Measurements from ENCODE around the gene NBAS. TPM values are rescaled to one million over a fixed set of nuclear protein-coding genes. Genes with fewer than 3 reads are reported as not detected.
"Not testable (repeated sequence)": the region's sequence is repeated elsewhere in the genome, so short reads cannot be mapped to it uniquely, and the experiment has no call there.

The NBAS gene
- total and polyA plus RNA-seq, 4 donors = 55.6 to 105 (median 73.0) TPM

DNA sequence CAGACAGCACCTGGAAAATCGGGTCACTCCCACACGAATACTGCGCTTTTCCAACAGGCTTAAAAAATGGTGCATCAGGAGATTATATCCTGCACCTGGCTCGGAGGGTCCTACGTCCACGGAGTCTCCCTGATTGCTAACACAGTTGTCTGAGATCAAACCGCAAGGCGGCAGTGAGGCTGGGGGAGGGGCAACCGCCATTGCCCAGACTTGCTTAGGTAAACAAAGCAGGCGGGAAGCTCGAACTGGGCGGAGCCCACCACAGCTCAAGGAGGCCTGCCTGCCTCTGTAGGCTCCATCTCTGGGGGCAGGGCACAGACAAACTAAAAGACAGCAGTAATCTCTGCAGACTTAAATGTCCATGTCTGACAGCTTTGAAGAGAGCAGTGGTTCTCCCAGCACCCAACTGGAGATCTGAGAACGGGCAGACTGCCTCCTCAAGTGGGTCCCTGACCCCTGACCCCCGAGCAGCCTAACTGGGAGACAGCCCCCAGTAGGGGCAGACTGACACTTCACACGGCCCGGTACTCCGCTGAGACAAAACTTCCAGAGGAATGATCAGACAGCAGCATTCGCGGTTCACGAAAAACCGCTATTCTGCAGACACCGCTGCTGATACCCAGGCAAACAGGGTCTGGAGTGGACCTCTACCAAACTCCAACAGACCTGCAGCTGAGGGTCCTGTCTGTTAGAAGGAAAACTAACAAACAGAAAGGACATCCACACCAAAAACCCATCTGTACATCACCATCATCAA is 121.2 kb downstream of the NBAS start:
- H3K27me3 ChIP-seq (ENCODE audit: control insufficient read depth, insufficient read depth, low read length); DNase-seq (ENCODE audit: low read depth in 4 of 6, low spot score in 6 of 6); H3K9me3 ChIP-seq (ENCODE audit: control insufficient read depth, insufficient read depth, low read length); H3K4me3 ChIP-seq (ENCODE audit: low read depth, low read length); H3K4me1 ChIP-seq (ENCODE audit: control insufficient read depth, insufficient read depth, low read length); H3K27ac ChIP-seq (ENCODE audit: low read depth, low read length); H3K36me3 ChIP-seq (ENCODE audit: control insufficient read depth, insufficient read depth, low read length): not testable (repeated sequence)
- WGBS (ENCODE audit: insufficient coverage) = 98% methylated on average over 16 of the region's 22 CpGs

DNA sequence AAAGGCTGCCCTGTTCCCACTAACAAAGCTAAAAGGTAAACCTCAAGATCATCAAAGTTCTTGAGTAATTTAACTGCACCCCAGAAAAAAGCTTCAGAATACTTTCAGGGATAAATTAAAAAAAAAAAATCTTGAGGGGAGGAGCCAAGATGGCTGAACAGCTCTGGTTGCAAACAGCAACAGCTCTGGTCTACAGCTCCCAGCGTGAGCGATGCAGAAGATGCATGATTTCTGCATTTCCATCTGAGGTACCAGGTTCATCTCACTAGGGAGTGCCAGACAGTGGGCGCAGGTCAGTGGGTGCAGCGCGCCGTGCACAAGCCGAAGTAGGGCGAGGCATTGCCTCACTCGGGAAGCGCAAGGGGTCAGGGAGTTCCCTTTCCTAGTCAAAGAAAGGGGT is 121.8 kb downstream of the NBAS start:
- not testable (repeated sequence) for H3K27me3 ChIP-seq (ENCODE audit: control insufficient read depth, insufficient read depth, low read length); H3K4me1 ChIP-seq (ENCODE audit: control insufficient read depth, insufficient read depth, low read length); H3K36me3 ChIP-seq (ENCODE audit: control insufficient read depth, insufficient read depth, low read length); DNase-seq (ENCODE audit: low read depth in 4 of 6, low spot score in 6 of 6); H3K27ac ChIP-seq (ENCODE audit: low read depth, low read length); H3K9me3 ChIP-seq (ENCODE audit: control insufficient read depth, insufficient read depth, low read length); H3K4me3 ChIP-seq (ENCODE audit: low read depth, low read length)
- WGBS (ENCODE audit: insufficient coverage) = 100% methylated on average over 2 of the region's 10 CpGs

DNA sequence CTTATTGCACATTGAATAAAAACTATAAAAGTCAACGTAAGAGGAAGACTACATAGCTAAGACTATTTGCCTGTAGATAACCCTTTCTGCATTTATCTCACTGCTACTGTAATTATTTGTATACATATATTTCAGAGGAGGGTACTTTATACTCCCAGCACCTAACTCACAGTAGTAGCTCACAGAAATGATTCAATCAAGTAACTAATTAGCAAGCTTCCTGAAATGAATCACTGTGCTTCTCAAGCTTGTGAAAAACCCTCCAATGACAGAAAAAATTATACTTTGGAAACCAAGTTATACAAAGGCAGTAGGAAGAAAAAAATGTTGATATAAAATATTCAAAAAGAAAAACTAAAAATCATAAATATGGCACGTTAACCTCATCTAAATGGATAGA is 124.9 kb downstream of the NBAS start:
- no peak for DNase-seq (ENCODE audit: low read depth in 4 of 6, low spot score in 6 of 6)
- Histone ChIP-seq H3K4me3 (ENCODE audit: low read depth, low read length) (no peak overlapping the region), H3K27me3 (ENCODE audit: control insufficient read depth, insufficient read depth, low read length) (no peaks in the 10 kb centered on the region), H3K4me1 (ENCODE audit: control insufficient read depth, insufficient read depth, low read length) (peaks cover 4% of the 10 kb centered on the region), H3K36me3 (ENCODE audit: control insufficient read depth, insufficient read depth, low read length) (no peaks in the 10 kb centered on the region), H3K9me3 (ENCODE audit: control insufficient read depth, insufficient read depth, low read length) (peaks cover 1% of the 10 kb centered on the region), H3K27ac (ENCODE audit: low read depth, low read length) (no peak overlapping the region)
- WGBS (ENCODE audit: insufficient coverage) = no CpG with 5 or more reads among the region's 2 CpGs

DNA sequence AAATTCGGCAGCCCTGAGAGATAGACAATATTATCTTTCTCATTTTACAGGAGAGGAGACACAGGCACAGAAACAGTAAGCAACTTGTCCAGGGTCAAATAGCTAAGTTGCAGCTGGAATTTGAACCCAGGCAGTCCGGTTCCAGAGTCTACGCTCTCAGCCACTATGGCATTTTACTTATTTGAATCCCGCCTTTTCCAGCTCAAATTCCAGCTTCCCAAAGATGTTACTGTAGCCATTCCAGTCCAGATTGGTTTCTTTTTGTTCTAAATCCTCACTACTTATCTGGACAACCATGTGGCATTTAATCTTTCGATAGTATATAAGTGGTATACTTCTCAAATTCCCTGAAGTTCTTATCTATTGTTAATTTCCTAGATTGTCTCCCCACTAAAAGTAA is 125.7 kb downstream of the NBAS start:
- no peak for DNase-seq (ENCODE audit: low read depth in 4 of 6, low spot score in 6 of 6)
- Histone ChIP-seq H3K9me3 (ENCODE audit: control insufficient read depth, insufficient read depth, low read length) (peaks cover 1% of the 10 kb centered on the region), H3K27me3 (ENCODE audit: control insufficient read depth, insufficient read depth, low read length) (no peaks in the 10 kb centered on the region), H3K27ac (ENCODE audit: low read depth, low read length) (no peak overlapping the region), H3K4me3 (ENCODE audit: low read depth, low read length) (no peak overlapping the region), H3K36me3 (ENCODE audit: control insufficient read depth, insufficient read depth, low read length) (no peaks in the 10 kb centered on the region), H3K4me1 (ENCODE audit: control insufficient read depth, insufficient read depth, low read length) (peaks cover 4% of the 10 kb centered on the region)
- WGBS (ENCODE audit: insufficient coverage) = 100% methylated on average over 1 of the region's 5 CpGs

DNA sequence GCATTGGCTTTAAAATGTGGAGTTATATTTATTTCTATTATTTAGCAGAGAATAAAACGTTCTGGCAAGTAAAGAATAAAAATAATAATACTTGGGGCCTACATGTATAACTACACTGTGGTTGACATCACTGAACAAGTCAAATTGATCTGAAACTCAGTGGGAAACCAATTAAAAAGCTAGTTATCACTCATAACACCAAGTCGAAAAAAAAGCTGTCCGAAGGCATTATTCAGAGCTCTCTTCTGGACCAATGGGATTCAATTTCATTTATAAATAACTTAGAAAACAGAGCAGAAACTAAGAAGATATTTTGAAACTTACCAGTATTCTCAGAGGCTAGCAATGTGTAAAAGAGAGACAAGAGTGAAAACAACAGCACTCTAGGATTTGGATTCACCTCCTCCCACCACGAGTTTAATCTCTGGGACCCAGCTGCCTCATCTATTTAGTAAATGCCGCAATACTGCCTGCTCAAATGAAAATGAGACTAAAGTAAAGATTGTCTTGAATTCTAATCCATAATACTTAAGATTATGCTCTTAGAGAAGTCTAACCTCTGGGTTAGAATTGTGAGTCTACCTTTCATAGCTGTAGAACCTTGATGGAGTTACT is 128.4 kb downstream of the NBAS start:
- Histone ChIP-seq H3K4me3 (ENCODE audit: low read depth, low read length) (no peak overlapping the region), H3K27me3 (ENCODE audit: control insufficient read depth, insufficient read depth, low read length) (no peaks in the 10 kb centered on the region), H3K36me3 (ENCODE audit: control insufficient read depth, insufficient read depth, low read length) (no peaks in the 10 kb centered on the region), H3K27ac (ENCODE audit: low read depth, low read length) (no peak overlapping the region), H3K9me3 (ENCODE audit: control insufficient read depth, insufficient read depth, low read length) (no peaks in the 10 kb centered on the region), H3K4me1 (ENCODE audit: control insufficient read depth, insufficient read depth, low read length) (no peaks in the 10 kb centered on the region)
- no peak for DNase-seq (ENCODE audit: low read depth in 4 of 6, low spot score in 6 of 6)
- WGBS (ENCODE audit: insufficient coverage) = no CpG with 5 or more reads among the region's 5 CpGs

DNA sequence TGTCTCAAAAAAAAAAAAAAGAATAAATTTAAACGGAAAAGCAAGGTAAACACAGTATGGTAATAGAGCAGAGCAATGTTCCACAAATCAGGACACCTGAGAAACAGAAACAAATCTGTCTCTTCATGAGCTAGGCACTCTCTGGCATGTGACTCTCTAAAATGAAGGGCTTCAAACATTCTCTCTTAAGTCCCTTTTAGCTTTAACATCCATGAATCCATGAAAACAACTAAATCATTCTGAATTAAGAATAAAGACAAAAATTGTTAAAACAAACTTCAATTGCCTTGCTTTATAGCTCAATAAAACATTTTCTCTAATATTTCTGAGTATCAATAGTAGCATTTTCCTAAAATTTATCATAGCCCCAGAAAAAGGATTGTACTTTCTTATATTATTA is 132.1 kb downstream of the NBAS start:
- DNase-seq (ENCODE audit: low read depth in 4 of 6, low spot score in 6 of 6) = no peak

DNA sequence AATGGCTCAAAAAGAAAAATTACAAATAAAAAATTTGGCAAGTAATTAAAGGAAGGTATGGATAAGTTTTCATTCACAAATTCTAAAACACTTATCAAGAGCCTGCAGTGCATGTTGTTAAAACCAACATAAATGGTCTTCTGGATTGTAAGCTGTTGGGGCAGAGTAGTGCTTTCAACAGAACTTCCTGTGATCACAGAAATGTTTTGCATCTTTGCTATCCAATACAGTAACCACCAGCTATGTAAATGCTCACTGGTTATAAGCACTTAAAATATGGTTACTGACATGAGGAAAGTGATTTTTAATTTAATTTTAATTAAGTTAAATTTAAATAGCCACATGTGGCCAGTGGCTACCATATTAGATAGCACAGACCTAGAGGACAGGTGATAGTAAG is 133.1 kb downstream of the NBAS start:
- Histone ChIP-seq H3K27ac (ENCODE audit: low read depth, low read length) (no peak overlapping the region), H3K4me1 (ENCODE audit: control insufficient read depth, insufficient read depth, low read length) (no peaks in the 10 kb centered on the region), H3K27me3 (ENCODE audit: control insufficient read depth, insufficient read depth, low read length) (no peaks in the 10 kb centered on the region), H3K9me3 (ENCODE audit: control insufficient read depth, insufficient read depth, low read length) (no peaks in the 10 kb centered on the region), H3K4me3 (ENCODE audit: low read depth, low read length) (no peak overlapping the region), H3K36me3 (ENCODE audit: control insufficient read depth, insufficient read depth, low read length) (no peaks in the 10 kb centered on the region)
- no peak for DNase-seq (ENCODE audit: low read depth in 4 of 6, low spot score in 6 of 6)

More for the DNA sequence above, 132.1 kb downstream of the NBAS start:
- Histone ChIP-seq H3K27ac (ENCODE audit: low read depth, low read length) (no peak overlapping the region), H3K27me3 (ENCODE audit: control insufficient read depth, insufficient read depth, low read length) (no peaks in the 10 kb centered on the region), H3K9me3 (ENCODE audit: control insufficient read depth, insufficient read depth, low read length) (no peaks in the 10 kb centered on the region), H3K4me1 (ENCODE audit: control insufficient read depth, insufficient read depth, low read length) (no peaks in the 10 kb centered on the region), H3K36me3 (ENCODE audit: control insufficient read depth, insufficient read depth, low read length) (no peaks in the 10 kb centered on the region), H3K4me3 (ENCODE audit: low read depth, low read length) (no peak overlapping the region)
- no CpG with 5 or more reads among the region's 1 CpG for WGBS (ENCODE audit: insufficient coverage)

DNA sequence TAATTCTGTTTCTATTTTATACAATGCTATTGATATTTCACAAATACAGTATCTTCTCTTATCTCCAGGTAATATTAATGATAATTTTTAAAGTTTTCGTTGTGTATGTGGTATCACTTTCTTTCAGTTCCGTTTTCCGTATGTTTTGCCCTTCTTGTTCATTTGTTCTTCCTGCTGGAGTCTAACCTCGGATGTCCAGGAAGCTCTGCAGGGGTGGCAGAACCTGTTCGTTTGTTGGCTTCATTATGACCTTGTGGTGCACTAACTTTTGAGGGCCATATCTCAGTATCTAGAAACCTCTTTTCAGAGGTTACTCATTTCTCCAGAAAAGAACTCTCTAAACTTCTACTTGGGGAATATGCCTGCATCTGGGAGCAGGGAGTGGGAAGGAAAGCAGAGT is 134.5 kb downstream of the NBAS start:
- no peak overlapping the region for H3K4me3 ChIP-seq (ENCODE audit: low read depth, low read length)
- no peak overlapping the region for H3K27ac ChIP-seq (ENCODE audit: low read depth, low read length)
- 100% methylated on average over 3 of the region's 5 CpGs for WGBS (ENCODE audit: insufficient coverage)
- H3K27me3 ChIP-seq (ENCODE audit: control insufficient read depth, insufficient read depth, low read length) = no peaks in the 10 kb centered on the region
- no peak for DNase-seq (ENCODE audit: low read depth in 4 of 6, low spot score in 6 of 6)
- no peaks in the 10 kb centered on the region for H3K9me3 ChIP-seq (ENCODE audit: control insufficient read depth, insufficient read depth, low read length)
- no peaks in the 10 kb centered on the region for H3K4me1 ChIP-seq (ENCODE audit: control insufficient read depth, insufficient read depth, low read length)
- no peaks in the 10 kb centered on the region for H3K36me3 ChIP-seq (ENCODE audit: control insufficient read depth, insufficient read depth, low read length)

DNA sequence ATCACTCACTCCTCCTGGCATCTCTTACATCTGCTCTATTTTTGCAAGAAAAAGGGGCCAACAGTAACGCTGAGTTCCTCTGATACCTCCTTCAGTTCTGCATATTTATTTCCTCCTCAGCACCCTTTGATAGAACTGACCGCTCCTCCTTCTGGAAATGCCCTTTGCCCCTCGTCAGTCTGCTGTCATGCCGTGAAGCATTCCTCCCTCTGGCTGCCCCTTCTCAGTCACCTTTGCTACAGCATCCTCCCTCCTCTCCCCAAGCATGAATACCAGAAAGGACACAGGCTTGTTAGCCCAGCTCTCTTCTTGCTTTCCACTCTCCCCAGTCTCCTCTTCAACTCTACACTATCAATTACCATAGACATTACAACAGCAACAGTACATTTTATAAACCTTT is 135.4 kb downstream of the NBAS start:
- H3K4me1 ChIP-seq (ENCODE audit: control insufficient read depth, insufficient read depth, low read length) = no peaks in the 10 kb centered on the region
- H3K27ac ChIP-seq (ENCODE audit: low read depth, low read length) = no peak overlapping the region
- H3K36me3 ChIP-seq (ENCODE audit: control insufficient read depth, insufficient read depth, low read length) = no peaks in the 10 kb centered on the region
- WGBS (ENCODE audit: insufficient coverage) = 34% methylated on average over 4 of the region's 4 CpGs
- no peak for DNase-seq (ENCODE audit: low read depth in 4 of 6, low spot score in 6 of 6)
- no peak overlapping the region for H3K4me3 ChIP-seq (ENCODE audit: low read depth, low read length)
- no peaks in the 10 kb centered on the region for H3K9me3 ChIP-seq (ENCODE audit: control insufficient read depth, insufficient read depth, low read length)
- no peaks in the 10 kb centered on the region for H3K27me3 ChIP-seq (ENCODE audit: control insufficient read depth, insufficient read depth, low read length)

DNA sequence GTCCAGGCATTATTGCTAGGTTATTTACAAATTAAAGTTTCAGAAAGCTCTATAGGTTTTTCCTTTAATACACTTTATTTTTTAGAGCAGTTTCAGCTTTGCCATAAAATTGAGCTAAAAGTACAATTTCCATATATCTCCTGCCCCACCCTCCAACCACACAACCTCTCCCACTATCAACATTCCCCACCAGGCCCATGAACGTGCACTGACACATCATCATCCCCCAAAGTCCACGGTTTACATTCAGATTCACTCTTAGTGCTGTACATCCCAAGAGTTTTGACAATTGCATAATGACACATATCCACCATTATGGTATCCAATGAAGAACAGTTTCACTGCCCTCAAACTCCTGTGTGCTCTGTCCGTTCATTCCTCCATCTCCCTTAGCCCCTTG is 139.4 kb downstream of the NBAS start:
- no peak overlapping the region for H3K27ac ChIP-seq (ENCODE audit: low read depth, low read length)
- WGBS (ENCODE audit: insufficient coverage) = 92% methylated on average over 3 of the region's 3 CpGs
- no peak for DNase-seq (ENCODE audit: low read depth in 4 of 6, low spot score in 6 of 6)
- no peaks in the 10 kb centered on the region for H3K9me3 ChIP-seq (ENCODE audit: control insufficient read depth, insufficient read depth, low read length)
- H3K27me3 ChIP-seq (ENCODE audit: control insufficient read depth, insufficient read depth, low read length) = no peaks in the 10 kb centered on the region
- no peaks in the 10 kb centered on the region for H3K36me3 ChIP-seq (ENCODE audit: control insufficient read depth, insufficient read depth, low read length)
- H3K4me1 ChIP-seq (ENCODE audit: control insufficient read depth, insufficient read depth, low read length) = no peaks in the 10 kb centered on the region
- no peak overlapping the region for H3K4me3 ChIP-seq (ENCODE audit: low read depth, low read length)
